Activated CD8-positive, alpha-beta memory T cell treated with anti-CD3 and anti-CD28 coated beads, Interleukin-2, amount 50 U/mL, for 24 hours (primary cell): ENCODE results near the gene EIF4G2.

ENCODE experiments used
- DNase-seq: peaks from one replicate; pipeline ENCODE4 v3.0.0-alpha.2; 2020; ENCODE audit errors: extremely low read depth

The EIF4G2 gene

GRCh38 chr11:10808235-10808552 is 532 bp downstream of the EIF4G2 start:
- DNase-seq, result no peak

GRCh38 chr11:10807493-10808234 is 1.1 kb downstream of the EIF4G2 start:
- no peak for DNase-seq

DNA sequence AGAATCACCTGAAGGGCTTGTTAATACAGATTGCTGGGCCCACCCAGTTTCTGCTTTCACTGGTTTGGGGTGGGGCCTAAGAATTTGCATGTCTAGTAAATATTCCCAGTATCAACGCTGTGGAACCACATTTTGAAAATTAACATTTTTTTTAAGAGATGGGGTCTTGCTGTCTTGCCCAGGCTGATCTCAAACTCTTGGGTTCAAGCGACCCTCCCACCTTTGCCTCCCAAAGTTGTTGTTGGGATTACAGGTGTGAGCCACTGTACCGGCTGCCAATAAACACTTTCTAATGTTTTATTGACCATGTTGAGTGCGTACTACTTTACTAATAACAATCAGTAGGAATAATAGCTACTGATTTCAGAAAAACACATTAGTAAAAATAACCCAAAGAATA is 2.5 kb downstream of the EIF4G2 start:
- no peak for DNase-seq

DNA sequence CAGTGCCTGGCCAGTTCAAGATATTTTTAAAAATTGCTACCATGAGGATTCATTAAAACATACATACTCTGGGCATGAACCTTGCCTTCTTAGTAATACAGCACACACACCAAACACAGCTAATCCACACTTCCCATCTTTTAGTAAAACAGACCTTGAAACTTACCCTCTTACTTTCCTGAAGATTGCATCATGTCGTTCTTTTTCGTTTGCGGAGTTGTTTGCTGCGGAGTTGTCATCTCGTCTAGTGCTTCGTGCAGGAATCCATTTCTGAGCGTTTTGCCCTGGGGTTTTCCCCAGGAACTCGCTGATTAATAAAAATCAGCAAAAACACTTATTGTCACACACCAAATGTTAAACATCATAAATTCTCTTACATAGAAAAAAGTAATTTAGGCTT is 3.0 kb downstream of the EIF4G2 start:
- DNase-seq, result no peak

- DNase-seq, result no peak
Measured at GRCh38 chr11:10803676-10804075, 5.0 kb downstream of the EIF4G2 start.

DNA sequence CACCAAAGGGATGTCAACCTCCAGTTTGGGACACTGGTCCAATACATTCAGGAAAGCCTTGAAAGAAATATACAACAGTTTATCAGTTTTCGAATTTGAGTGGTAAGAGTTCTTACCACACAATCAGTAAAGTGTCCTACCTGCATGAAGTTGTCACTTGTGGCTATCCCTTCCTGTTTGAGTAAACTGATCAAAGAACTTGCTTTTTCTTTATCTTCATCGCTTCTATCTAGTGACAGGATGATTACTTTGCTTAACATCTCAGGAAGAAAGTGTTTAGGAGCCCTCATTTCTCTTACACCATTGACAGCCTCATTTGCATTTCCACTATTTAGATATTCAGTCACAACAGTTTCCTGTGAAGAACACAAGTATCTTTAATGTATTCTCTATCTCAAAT is 8.4 kb downstream of the EIF4G2 start:
- DNase-seq, result no peak

DNA sequence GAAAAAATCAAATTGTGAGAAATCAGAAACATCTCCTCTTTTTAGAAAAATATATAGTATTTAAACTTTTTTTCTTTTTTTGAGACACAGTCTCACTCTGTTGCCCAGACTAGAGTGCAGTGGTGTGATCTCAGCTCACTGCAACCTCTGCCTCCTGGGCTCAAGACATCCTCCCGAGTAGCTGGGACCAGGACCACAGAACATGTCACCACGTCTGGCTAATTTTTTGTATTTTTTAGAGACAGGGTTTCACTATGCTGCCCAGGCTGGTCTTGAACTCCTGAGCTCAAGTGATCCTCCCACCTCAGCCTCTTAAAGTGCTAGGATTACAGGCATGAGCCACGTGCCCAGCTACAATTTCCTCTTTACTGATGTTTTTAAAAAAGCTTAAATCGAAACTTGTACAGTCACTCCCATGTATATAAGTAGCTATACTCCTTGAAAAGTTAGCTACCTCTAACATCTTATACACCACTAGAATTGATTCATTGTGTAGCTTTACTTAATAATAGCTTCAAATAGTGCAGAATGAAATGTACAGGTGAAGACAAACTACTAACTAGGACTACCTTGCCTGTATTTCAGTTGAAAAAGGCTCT is 10.3 kb downstream of the EIF4G2 start:
- no peak for DNase-seq

GRCh38 chr11:10797531-10797930 is 11.2 kb downstream of the EIF4G2 start:
- no peak for DNase-seq

GRCh38 chr11:10797001-10797400 is 11.7 kb downstream of the EIF4G2 start:
- DNase-seq, result no peak

DNA sequence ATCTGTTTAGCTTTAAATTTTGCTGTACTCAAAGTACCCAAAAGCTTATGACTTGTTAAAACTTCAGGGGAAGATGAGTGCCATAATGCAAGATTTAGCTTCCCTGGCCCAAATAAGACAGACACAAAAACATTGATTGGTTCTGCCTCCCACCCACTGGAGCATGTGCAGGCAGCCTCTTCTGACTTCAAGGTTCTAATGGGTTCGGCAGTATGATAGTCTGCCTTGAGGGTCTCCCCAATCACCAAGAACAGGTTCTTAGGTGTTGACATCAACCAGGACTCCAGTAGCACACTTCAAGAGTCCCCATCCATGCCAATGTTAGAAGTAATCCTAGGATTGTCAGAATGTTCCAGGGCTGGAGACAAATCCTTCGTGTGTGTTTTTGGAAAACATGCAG is 12.5 kb downstream of the EIF4G2 start:
- no peak for DNase-seq

GRCh38 chr11:10793470-10794255 is 15.1 kb downstream of the EIF4G2 start:
- no peak for DNase-seq

DNA sequence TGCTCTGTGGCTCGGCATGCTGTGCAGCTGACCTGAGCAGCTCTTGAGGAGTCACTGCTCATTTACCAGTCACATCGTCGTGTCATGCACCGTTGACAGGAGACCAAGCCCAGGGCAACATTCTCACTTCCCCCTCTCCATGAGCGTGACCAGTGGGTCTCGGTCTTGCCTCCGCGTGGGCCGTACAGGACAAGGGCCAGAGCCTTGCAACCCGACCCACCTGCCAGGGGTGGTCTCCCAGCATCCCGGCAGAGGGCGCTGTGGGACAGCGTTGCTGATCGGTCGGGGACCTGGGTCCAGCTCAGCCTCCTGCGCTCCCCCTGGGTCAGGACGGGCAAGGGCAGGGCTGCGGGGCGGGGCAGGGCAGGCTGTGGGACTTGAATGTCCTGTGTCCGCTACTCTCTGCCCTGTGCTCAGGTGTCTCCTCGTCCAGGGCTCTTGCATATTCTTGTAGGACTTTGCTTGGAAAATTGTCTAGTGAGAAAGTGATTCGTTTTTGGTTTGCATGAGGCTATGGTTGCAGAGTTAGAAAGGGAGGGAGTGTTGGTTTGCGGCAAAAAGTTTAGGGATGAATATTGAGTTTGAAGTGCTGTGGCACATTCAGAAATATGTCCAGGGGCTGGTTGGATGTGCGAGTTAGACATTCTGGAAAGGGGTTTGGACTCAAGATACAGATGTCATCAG is 16.2 kb downstream of the EIF4G2 start:
- peak; percentile 47 for DNase-seq

DNA sequence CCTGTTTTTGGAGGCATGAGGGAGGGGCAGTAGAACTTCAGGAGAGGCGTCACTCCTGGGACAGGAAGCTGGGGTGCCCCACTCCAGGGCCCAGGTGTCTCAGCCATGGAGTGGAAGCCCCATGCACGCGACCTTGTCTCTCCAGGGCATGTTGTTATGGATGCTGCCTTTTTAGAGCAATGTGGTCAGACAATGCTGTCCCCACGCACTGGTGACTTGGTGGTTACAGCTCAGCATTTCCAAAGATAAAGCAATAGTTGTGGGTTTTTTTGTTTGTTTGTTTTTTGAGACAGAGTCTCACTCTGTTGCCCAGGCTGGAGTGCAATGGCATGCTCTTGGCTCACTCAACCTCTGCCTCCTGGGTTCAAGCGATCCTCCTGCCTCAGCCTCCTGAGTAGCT is 22.3 kb downstream of the EIF4G2 start:
- DNase-seq, result no peak

GRCh38 chr11:10785146-10785474 is 23.6 kb downstream of the EIF4G2 start:
- no peak for DNase-seq

- DNase-seq, result no peak
Measured at GRCh38 chr11:10784232-10785145, 24.2 kb downstream of the EIF4G2 start.

DNA sequence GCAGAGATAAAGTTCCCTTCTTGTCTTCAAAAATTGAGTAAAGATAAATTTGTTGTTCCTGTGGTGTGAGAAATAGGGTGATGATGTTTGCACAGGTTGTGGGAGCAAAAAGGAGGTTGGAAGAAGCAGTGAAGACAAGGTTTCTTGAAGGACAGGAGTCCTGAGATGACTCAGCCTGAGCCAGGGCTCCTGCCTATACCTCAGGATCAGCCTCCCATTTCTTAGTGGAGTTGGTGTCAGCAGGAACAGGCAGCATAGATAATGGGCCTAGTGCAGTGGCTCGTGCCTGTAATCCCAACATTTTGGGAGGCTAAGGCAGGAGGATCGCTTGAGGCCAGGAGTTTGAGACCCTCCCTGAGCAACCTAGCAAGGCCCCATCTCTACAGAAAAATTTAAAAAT is 28.7 kb downstream of the EIF4G2 start:
- DNase-seq, result no peak

GRCh38 chr11:10779086-10779485 is 29.6 kb downstream of the EIF4G2 start:
- DNase-seq, result no peak

GRCh38 chr11:10778217-10778970 is 30.3 kb downstream of the EIF4G2 start:
- no peak for DNase-seq

DNA sequence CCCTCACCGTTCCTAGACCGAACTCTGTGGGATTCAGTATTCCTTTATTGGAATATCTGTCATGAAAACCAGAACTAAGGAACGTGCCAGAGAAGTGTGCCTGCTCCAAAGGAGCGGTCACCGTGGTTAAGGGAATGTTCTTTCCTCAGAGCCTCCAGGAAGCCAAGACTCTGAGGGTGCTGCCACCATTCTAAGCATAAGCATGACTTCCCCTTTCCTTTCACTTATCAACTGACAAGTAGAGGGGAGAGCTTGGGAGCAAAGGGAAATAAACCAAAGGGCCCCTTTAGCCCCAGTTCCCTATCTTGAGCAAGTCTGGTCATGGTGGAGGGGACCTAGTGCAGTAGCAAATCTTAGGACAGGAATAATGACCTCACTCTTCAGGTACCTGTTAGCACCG is 30.9 kb downstream of the EIF4G2 start:
- no peak for DNase-seq

GRCh38 chr11:10777393-10777793 is 31.3 kb downstream of the EIF4G2 start:
- DNase-seq, result no peak

- DNase-seq, result no peak
Measured at GRCh38 chr11:10774811-10775210, 33.9 kb downstream of the EIF4G2 start.
